HG02870 (cell line): ENCODE measurements around the gene SPOPL.
A peak's percentile ranks its signal among the peaks of the same experiment; 100 is the strongest.

ENCODE experiments used
- ATAC-seq: cut with Tn5 transposase; IDR thresholded peaks from one replicate; pipeline ENCODE4 v1.9.1; 2021; ENCODE audit warnings: mild to moderate bottlenecking, moderate library complexity; ENCODE audit not compliant: unreplicated experiment

SPOPL gene

GRCh38 chr2:138493334-138493733 is 8.2 kb upstream of the SPOPL start:
- ATAC-seq: no peak

- no peak for ATAC-seq
Observed at GRCh38 chr2:138494265-138494966, 7.2 kb upstream of the SPOPL start.

DNA sequence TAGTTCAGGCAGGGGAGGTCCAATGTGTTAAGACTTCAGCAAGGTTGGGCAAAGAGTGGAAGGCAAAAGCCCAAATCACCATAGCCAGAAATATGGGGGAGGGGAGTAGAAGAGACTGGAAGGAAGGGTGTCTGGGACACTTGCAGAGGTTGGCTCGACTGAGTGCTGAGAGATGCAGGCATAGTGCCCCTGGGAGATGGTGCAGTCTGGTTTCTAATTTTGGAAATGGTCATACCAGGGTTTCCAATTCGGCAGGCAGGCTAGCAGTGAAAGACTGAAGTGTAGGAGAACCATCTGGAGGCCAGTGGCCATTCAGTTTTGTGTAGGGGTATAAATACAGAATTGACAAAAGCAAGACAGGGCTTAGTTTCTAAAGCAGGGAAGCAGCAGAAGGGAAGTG is 6.2 kb upstream of the SPOPL start:
- ATAC-seq: no peak

DNA sequence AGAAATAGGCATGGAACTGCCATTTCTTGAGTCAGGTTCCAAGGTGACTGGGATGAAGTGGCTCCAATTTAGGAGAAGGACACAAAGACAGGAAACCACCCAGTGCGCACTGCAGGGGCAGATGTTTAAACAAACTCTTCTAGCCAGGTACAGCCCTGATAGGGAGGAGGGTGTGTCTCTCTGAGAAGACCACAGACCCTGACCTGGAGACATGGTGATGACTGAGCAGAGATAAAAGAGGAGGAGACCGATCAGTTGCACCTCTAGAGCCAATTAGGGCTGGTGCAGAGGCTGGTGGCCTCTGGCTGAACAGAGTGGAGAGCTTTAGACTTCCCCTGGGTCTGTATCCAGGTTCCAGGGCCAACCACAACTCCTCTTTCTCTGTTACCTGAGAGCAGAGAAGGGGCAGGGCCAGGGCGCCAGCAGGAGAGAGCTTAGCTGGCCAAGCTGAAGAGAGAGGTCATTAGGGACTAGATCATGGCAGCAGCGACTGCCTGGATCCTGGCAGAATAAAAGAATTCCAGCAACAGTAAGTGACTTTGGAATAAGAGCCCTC is 5.4 kb upstream of the SPOPL start:
- ATAC-seq: no peak

DNA sequence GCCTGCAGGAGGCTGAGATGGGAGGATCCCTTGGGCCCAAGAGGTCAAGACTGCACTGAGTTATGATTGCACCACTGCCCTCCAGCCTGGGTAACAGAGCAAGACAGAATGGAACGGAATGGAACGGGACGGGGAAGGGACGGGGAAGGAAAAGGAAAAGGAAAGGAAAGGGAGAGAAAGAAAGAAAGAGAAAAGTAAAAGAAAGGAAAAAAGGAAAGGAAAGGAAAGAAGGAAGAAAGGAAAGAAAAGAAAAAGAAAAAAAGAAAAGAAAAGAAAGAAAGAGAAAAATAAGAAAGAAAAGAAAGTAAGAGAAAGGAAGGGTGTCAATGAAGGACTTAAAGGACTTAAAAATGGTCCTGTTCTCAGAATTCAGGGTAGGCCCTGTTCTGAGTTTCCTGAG is 4.3 kb upstream of the SPOPL start:
- no peak for ATAC-seq

GRCh38 chr2:138499684-138500083 is 1.9 kb upstream of the SPOPL start:
- no peak for ATAC-seq

DNA sequence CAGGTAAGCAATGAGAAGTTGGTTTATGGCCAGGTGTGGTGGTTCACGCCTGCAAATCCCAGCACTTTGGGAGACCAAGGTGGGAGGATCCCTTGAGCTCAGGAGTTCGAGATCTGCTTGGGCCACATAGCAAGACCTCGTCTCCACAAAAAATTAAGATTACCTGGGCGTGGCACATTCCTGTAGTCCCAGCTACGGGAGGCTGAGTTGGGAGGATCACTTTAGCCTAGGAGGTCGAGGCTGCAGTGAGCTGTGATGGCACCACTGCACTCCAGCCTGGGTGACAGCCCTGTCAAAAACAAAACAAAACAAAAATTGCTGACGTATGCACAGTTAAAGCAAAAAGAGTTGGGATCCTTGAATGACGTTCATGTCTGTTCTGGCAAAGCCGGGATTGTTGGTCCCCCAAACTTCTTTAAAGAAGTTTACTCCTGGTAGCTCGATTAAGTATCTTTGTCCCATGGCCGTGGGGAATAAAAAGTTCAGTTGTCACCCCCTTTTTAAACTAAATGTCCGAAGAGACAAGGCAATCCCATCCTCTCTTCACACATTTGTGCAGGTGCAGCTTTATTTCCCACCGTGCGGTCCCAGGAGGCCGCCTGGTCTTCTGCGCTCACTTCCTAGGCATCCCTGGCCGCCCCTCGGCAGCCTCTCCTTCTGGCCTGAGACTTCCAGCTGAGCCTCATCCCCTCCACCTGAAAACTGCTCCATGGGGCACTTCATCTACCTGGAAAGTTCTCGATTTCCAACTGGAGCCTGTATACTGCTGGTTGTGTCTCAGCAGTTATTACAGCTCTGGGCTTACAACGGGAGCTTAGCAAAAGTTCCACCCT is 762 bp upstream of the SPOPL start:
- peak; percentile 4 for ATAC-seq

DNA sequence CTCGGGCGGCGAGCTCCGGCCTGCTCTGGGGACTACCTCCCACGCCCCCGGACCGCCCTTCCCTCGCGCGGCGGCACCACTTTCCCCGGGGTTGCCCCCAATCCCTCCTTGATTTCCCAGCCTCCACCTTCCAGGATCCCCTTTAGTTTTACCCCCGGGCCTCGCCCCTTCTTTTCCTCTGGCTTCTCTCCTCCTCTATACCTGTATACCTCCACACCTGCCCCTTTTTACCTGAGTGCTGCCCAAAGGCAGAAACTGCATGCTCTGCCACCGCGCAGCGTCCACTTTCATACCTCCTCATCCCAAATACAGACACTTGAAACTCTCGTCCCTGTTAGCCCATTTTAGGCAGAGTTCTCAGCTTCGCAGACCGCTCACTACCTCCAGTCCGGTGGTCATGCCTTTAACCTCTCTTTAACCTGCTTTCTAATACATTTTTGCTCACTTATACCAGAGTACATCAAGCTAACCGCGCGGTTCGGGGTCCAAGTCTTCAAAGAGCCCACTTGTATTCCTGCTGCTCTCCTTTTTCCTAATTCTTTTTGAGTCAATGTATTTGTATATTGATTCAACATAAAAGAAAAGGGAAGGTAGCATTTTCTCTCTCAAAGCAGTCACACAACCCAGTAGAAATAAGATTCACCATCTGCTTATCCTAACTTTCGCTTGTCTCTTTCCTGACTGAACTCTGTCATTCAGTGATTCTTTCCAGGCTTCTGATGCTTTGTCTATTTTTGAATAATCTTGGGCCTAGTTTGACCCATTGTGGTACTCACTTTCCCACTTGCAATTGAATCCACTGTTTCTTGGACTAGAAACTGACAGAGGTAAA is 901 bp downstream of the SPOPL start:
- peak; percentile 0 for ATAC-seq

GRCh38 chr2:138503087-138503442 is 1.5 kb downstream of the SPOPL start:
- no peak for ATAC-seq

DNA sequence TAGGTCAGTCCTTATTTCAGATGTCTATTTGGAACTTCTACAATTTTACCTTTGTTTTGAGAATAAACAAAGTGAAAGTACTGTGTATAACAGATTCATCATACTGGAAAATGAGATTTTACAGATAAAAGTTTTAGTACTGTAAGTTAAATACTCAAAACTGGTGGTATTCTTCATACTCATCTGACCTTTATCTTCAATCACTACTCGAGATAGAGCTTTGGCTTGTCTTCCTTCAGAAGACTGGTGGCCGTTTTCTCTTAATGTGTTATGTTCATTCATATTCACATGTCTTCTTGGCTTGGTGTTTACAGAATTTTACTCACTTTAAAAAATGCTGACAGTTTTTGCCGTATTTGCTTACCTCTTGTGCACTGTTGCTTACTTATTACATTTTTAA is 2.1 kb downstream of the SPOPL start:
- no peak for ATAC-seq

GRCh38 chr2:138504092-138504491 is 2.5 kb downstream of the SPOPL start:
- no peak for ATAC-seq

DNA sequence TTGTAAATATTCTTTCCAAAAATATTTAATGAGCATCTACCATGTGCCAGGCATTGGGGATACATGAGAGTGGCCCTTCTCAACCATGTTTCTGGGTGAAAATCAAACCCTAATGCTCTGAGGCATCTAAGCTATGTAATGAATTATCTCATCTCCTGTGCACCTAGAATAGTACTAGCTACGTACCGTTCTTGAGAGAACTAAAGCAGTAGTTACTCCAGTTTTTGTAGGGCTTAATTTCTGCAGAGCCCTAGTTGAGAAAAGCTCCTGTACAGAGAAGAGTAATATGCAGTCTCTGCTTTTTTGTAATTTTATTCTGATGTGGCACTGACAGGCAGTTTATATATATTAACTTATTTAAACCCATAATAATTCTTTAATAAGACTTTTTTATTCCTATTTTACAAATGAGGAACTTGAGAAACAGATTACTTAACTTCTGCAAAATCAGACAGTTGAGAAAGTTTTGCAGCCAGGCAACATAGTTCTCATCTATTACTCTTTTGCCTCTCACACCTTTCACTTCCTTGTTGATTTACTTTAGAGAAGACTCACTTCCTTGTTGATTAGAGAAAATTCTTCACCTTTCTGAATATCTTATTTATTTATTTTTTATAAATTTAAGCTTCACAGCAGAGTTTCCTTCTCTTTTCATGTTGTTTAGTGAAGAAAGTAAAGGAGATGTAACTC is 3.1 kb downstream of the SPOPL start:
- peak; percentile 38 for ATAC-seq

GRCh38 chr2:138507267-138507666 is 5.7 kb downstream of the SPOPL start:
- ATAC-seq: no peak

- ATAC-seq: no peak
Observed at GRCh38 chr2:138510319-138510718, 8.7 kb downstream of the SPOPL start.

GRCh38 chr2:138512672-138513071 is 11.1 kb downstream of the SPOPL start:
- no peak for ATAC-seq

GRCh38 chr2:138514173-138514572 is 12.6 kb downstream of the SPOPL start:
- ATAC-seq: no peak

GRCh38 chr2:138515092-138515491 is 13.5 kb downstream of the SPOPL start:
- ATAC-seq: no peak

DNA sequence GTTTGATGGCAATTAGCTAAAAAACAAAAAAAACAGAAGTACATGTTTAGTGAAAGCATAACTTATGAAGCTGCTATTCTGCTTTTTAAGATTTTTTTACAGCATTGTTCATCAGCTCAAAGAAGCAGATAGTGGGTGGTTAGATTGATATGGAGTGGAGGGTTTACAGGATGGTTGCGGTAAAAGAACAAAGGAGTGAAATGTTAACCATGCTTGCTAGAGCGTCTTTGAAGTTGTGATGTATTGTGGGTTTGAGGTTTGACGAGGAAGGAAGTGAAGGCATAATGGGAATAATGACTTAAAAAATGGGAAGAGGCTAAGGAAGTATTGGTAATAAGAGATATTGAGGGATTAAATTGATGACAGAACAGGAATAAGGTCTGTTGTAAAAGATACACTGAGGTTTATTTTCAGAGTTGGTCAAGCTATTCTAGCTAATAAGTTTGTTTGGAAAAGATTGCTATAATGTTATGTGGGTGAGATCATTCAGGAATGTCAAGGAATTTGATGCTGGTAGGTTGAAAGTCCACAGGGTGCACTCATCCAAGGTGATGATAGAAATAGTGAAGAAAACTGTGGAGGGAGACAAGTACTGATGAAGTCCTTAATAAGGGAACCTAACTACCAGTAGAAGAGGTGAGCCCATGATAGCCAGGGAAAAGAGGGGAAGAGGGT is 14.6 kb downstream of the SPOPL start:
- no peak for ATAC-seq

DNA sequence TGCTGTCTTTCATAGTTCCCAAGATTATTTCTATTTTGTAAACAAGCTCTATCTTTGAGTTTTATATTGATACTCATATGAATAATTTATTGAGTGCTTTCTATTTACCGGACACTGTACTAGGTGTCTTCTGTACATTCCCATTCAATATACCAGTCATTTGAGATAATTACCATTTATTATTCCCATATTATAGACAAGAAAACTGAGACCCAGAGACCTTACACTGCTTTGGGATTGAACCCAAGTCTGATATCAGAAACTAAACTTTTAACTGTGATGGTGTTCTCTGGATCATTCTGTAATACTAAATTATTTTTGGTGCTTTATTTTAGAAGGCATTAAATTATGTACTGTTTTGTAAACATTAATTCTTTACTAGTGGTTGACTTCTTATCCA is 17.3 kb downstream of the SPOPL start:
- no peak for ATAC-seq

DNA sequence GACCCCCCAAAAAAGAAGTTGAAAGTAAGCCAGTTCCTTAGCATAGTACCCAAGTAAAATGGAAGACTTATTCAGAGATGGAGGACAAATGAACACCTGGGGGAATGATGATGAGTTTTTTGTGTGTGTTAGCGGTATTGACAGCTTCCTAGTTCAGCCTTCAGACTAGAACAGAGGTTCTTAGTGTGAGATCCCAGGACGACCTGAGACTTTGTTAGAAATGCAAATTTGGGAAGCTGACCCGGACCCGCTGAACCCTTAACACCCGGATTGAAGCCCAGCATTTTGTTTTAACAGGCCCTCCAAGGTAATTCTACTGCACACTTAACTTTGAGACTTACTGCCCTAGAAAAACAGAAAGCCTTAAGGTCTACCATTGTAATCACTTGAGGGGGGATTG is 20.3 kb downstream of the SPOPL start:
- no peak for ATAC-seq
